AG09319 (cell line): ENCODE data around the gene ZSCAN4.

ENCODE experiments used
- DNase-seq: peaks from one replicate; pipeline ENCODE4 v3.0.0-alpha.2; 2010; ENCODE audit warnings: low read depth; ENCODE audit errors: extremely low read depth
- CTCF ChIP-seq: IDR thresholded peaks from 2 replicates; pipeline ENCODE4 v1.5.1; 2011; ENCODE audit warnings: low read depth, mild to moderate bottlenecking, inconsistent platforms, low read length, moderate library complexity

The ZSCAN4 gene

GRCh38 chr19:57656346-57656745, 12.4 kb upstream of the ZSCAN4 start:
- DNase-seq: no peak
- TF ChIP-seq CTCF: no peak

- DNase-seq: no peak
- TF ChIP-seq CTCF: no peak
These were observed 4.2 kb upstream of the ZSCAN4 start for GRCh38 chr19:57664269-57665127.

- TF ChIP-seq CTCF: no peak
- DNase-seq: no peak
These were observed 3.4 kb upstream of the ZSCAN4 start for GRCh38 chr19:57665261-57665806.

GRCh38 chr19:57667228-57667627, 1.5 kb upstream of the ZSCAN4 start:
- no peak for TF ChIP-seq CTCF

GRCh38 chr19:57671124-57671895, 2.6 kb downstream of the ZSCAN4 start:
- no peak for TF ChIP-seq CTCF
- DNase-seq: no peak

More at GRCh38 chr19:57667228-57667627, 1.5 kb upstream of the ZSCAN4 start:
- DNase-seq: no peak

- no peak for DNase-seq
- no peak for TF ChIP-seq CTCF
These were observed 3.7 kb downstream of the ZSCAN4 start for GRCh38 chr19:57672466-57672865.

GRCh38 chr19:57675881-57676280, 7.1 kb downstream of the ZSCAN4 start:
- DNase-seq: no peak
- TF ChIP-seq CTCF: no peak
